Esophagus (tissue), 2 donors: ENCODE data around the gene P2RY8. TPM values are rescaled to one million over a fixed set of nuclear protein-coding genes. Genes with fewer than 3 reads are reported as not detected.
"Not testable (repeated sequence)": the region's sequence is repeated elsewhere in the genome, so short reads cannot be mapped to it uniquely, and the experiment has no call there.

Source experiments
- H3K27ac ChIP-seq, 2 donors: one replicate each; pipeline ENCODE4 v1.5.1; 2013; ENCODE audit warnings: low read depth in 2 of 2, mild to moderate bottlenecking in 2 of 2, inconsistent platforms in 1 of 2, low read length in 1 of 2, moderate library complexity in 1 of 2
- H3K27me3 ChIP-seq, 2 donors: one replicate each; pipeline ENCODE4 v1.6.1; 2013; ENCODE audit warnings: low read length in 2 of 2, control low read depth in 1 of 2, mild to moderate bottlenecking in 1 of 2; ENCODE audit not compliant: insufficient read depth in 2 of 2, control insufficient read depth in 1 of 2
- H3K36me3 ChIP-seq, 2 donors: one replicate each; pipeline ENCODE4 v1.6.1; 2013; ENCODE audit warnings: low read length in 1 of 2; ENCODE audit not compliant: control insufficient read depth in 2 of 2, insufficient read depth in 2 of 2
- H3K4me1 ChIP-seq, 2 donors: one replicate each; pipeline ENCODE4 v1.6.1; 2013; ENCODE audit warnings: low read length in 1 of 2; ENCODE audit not compliant: control insufficient read depth in 2 of 2, insufficient read depth in 2 of 2
- H3K4me3 ChIP-seq, 2 donors: one replicate each; pipeline ENCODE4 v1.5.1; 2013; ENCODE audit warnings: low read length in 2 of 2, mild to moderate bottlenecking in 2 of 2, low read depth in 1 of 2, moderate library complexity in 1 of 2
- H3K9me3 ChIP-seq, 2 donors: one replicate each; pipeline ENCODE4 v1.6.1; 2013; ENCODE audit warnings: mild to moderate bottlenecking in 2 of 2, low read depth in 1 of 2, low read length in 1 of 2, moderate library complexity in 1 of 2; ENCODE audit not compliant: control insufficient read depth in 2 of 2, insufficient read depth in 1 of 2
- WGBS, 2 donors: extraction: QIAGEN DNeasy Blood & Tissue Kit; methylation state at CpG; one replicate each; pipeline ENCODE4 v1.1.7; 2013; 5-methylcytosine and 5-hydroxymethylcytosine counted together
- polyA plus RNA-seq, 2 donors: library from polyadenylated mRNA; stranded (reverse); fragments of 200-250 nt; gene quantifications; one replicate each; pipeline ENCODE4 v1.2.3, GENCODE V29; 2013
- donor health status: healthy with polysubstance abuse.
- donor health status: Bipolar disorder and iron deficiency.

Gene P2RY8
- polyA plus RNA-seq, 2 donors = 0.24 TPM

DNA sequence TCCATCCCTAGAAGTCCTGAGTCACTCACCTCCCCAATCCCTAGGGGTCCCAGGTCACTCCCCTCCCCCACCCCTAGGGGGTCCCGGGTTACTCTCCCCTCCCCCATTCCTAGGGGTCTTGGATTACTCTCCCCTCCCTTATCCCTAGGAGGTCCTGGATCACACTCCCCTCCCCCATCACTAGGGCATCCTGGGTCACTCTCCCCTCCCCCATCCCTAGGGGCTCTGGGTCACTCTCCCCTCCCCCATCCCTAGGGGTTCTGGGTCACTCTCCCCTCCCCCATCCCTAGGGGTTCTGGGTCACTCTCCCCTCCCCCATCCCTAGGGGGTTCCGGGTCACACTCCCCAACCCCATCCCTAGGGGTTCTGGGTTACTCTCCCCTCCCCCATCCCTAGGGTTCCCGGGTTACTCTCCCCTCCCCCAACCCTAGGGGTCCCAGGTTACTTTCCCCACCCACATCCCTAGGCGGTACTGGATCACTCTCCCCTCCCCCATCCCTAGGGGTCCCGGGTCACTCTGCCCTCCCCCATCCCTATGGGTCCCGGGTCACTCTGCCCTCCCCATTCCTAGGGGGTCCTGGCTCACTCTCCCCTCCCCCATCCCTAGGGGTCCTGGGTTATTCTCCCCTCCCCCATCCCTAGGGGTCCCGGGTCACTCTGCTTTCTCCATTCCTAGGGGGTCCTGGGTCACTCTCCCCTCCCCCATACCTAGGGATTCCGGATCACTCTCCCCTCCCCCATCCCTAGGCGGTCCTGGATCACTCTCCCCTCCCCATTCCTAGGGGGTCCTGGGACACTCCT is 86.4 kb downstream of the P2RY8 start:
- Histone ChIP-seq H3K4me3 (no peak overlapping the region), H3K36me3 (no peaks in the 10 kb centered on the region), H3K27me3 (no peaks in the 10 kb centered on the region), H3K4me1 (peaks cover 0 to 3% of the 10 kb centered on the region in 2 donors), H3K9me3 (peaks cover 0 to 2% of the 10 kb centered on the region in 2 donors), H3K27ac (no peak overlapping the region)
- WGBS, 2 donors = 77 to 81% methylated on average over 9 of the region's 9 CpGs

DNA sequence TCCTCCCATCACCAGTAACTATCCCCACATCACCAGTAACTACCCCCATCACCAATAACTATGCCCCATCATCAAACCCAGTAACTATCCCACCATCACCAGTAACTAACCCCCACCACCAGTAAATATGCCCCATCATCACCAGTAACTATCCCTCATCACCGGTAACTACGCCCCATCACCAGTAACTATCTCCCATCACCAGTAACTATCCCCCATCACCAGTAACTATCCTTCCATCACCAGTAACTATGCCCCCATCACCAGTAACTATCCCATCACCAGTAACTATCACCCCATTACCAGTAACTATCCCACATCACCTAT is 87.2 kb downstream of the P2RY8 start:
- H3K36me3 ChIP-seq = no peaks in the 10 kb centered on the region
- peaks cover 0 to 3% of the 10 kb centered on the region in 2 donors for H3K4me1 ChIP-seq
- H3K9me3 ChIP-seq = peaks cover 0 to 2% of the 10 kb centered on the region in 2 donors
- H3K27me3 ChIP-seq = no peaks in the 10 kb centered on the region
- 98 to 100% methylated on average over 2 of the region's 2 CpGs for WGBS, 2 donors
- no peak overlapping the region for H3K27ac ChIP-seq
- no peak overlapping the region for H3K4me3 ChIP-seq

DNA sequence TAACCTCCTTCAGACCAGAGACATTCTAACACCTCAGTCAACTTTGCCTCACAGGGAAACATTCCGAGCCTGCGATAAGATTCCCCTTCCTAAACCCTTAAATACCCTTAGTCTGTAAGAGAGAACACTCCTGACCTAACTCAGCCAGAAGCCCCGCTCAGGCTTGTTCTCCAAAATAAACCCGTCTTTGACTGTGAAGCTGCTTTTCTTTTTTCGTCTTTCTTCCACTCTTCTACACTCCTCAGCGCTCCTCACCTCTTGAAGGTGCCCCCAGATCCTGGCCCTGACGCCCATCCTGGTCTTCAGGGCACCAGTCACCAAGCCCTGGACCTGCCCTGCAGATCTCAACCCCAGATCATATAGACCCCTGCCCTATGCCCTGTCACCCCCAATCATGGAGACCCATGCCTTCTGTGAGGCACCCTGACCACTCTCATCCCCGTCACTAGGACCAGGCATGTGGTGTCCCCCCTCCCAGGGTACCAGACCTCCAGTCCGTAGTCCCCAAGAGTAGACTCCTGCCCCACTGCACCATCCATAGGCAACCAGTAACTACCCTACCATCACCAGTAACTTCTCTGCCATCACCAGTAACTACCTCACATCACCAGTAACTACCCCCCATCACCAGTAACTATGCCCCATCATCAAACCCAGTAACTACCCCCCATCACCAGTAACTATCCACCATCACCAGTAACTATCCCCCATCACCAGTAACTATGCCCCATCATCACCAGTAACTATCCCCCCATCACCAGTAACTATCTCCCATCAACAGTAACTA is 87.8 kb downstream of the P2RY8 start:
- peaks cover 0 to 2% of the 10 kb centered on the region in 2 donors for H3K9me3 ChIP-seq
- H3K4me1 ChIP-seq = peaks cover 0 to 3% of the 10 kb centered on the region in 2 donors
- no peaks in the 10 kb centered on the region for H3K36me3 ChIP-seq
- H3K4me3 ChIP-seq = no peak overlapping the region
- no peaks in the 10 kb centered on the region for H3K27me3 ChIP-seq
- H3K27ac ChIP-seq = no peak overlapping the region
- 89 to 92% methylated on average over 9 of the region's 9 CpGs for WGBS, 2 donors

DNA sequence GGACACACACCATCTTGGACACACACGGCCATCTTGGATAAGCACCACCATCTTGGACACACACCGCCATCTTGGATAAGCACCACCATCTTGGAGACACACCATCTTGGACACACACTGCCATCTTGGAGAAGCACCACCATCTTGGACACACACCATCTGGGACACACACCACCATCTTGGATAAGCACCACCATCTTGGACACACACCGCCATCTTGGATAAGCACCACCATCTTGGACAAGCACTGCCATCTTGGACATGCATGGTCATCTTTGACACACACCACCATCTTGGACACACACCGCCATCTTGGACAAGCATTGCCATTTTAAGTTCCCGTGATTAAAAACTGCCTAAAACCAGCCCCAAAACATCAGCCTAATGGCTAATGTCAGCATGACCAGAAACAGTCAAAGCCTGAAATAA is 88.4 kb downstream of the P2RY8 start:
- 98 to 100% methylated on average over 5 of the region's 5 CpGs for WGBS, 2 donors
- not testable (repeated sequence) for H3K36me3 ChIP-seq, H3K27ac ChIP-seq, H3K27me3 ChIP-seq, H3K4me3 ChIP-seq, H3K9me3 ChIP-seq, H3K4me1 ChIP-seq

DNA sequence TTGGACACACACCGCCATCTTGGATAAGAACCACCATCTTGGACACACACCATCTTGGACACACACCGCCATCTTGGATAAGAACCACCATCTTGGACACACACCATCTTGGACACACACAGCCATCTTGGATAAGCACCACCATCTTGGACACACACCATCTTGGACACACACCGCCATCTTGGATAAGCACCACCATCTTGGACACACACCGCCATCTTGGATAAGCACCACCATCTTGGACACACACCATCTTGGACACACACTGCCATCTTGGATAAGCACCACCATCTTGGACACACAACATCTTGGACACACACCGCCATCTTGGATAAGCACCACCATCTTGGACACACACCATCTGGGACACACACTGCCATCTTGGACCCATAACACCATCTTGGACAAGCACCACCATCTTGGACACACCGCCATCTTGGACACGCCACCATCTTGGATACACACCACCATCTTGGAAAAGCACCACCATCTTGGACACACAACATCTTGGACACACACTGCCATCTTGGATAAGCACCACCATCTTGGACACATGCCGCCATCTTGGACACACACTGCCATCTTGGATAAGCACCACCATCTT is 88.9 kb downstream of the P2RY8 start:
- WGBS, 2 donors = 96 to 98% methylated on average over 8 of the region's 8 CpGs
- H3K36me3 ChIP-seq, H3K4me1 ChIP-seq, H3K9me3 ChIP-seq, H3K27ac ChIP-seq, H3K27me3 ChIP-seq, H3K4me3 ChIP-seq: not testable (repeated sequence)

DNA sequence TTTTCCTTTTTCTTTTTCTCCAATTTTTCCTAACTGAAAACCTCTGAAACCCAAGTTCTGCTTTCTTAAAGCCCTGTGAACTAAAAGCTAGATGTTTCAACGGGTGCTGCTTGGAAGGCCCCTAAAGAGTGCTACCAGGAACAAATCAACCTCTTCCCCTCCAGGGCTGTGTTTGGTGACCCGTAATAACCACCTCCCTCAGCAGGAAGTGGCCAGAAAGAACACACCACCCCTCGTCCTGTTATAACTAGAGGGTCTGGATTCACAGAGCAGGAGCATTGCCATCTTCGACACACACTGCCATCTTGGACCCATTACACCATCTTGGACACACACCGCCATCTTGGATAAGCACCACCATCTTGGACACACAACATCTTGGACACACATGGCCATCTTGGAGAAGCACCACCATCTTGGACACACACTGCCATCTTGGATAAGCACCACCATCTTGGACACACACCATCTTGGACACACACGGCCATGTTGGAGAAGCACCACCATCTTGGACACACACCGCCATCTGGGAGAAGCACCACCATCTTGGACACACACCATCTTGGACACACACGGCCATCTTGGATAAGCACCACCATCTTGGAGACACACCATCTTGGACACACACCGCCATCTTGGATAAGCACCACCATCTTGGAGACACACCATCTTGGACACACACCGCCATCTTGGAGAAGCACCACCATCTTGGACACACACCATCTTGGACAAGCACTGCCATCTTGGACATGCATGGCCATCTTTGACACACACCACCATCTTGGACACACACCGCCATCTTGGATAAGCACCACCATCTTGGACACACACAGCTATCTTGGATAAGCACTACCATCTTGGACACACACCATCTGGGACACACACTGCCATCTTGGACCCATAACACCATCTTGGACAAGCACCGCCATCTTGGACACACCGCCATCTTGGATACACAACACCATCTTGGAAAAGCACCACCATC is 89.7 kb downstream of the P2RY8 start:
- H3K4me1 ChIP-seq, H3K27me3 ChIP-seq, H3K4me3 ChIP-seq, H3K27ac ChIP-seq, H3K9me3 ChIP-seq, H3K36me3 ChIP-seq: not testable (repeated sequence)
- 94 to 95% methylated on average over 13 of the region's 13 CpGs for WGBS, 2 donors

DNA sequence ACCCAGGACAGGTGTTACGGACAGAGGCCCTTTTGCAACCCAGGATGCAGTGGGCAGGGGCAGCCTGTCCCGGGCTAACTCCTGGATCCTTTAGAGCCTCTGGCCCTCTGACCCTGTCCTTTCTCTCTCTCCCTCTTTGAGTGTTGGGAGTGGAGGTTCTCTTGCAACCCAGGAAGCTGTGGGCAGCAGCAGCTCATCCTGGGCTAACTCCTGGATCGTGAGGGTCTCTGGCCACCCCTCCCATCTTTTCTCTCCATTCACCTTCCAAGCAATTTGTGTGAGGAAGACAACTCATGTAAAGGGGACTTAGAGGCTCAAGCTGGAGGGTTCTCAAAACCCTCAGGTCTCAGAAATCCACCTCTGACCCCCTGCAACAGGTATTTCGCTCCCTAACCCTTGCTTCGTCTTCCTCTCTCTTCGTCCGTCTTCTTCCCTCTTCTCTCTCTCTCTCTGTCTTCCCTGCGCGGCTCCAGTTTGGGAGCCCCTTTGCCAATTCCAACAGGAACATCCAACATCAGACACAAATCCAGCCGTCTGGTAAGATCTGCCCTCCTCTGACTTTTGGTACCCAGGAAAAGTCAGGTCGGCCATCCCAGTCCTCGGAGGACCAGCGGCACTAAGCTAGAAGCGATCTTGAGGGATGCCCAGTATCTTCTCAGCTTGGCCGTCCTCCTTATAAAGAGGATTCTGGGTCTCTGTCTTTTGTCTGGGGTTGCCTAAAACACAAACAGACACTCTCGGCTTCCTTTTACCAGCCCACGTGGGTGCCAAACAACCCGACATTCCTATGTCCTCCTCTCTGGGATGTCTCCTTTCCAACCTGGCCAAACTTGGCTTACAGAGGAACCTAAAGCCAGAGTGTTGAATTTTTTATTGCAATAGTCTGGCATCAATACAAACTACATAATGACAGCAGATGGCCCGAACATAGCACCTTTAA is 92.2 kb downstream of the P2RY8 start:
- Histone ChIP-seq H3K4me3 (no peak overlapping the region), H3K9me3 (peaks cover 0 to 2% of the 10 kb centered on the region in 2 donors), H3K27ac (no peak overlapping the region), H3K4me1 (no peaks in the 10 kb centered on the region), H3K27me3 (no peaks in the 10 kb centered on the region), H3K36me3 (no peaks in the 10 kb centered on the region)
- WGBS, 2 donors = 97% methylated on average over 19 of the region's 19 CpGs

DNA sequence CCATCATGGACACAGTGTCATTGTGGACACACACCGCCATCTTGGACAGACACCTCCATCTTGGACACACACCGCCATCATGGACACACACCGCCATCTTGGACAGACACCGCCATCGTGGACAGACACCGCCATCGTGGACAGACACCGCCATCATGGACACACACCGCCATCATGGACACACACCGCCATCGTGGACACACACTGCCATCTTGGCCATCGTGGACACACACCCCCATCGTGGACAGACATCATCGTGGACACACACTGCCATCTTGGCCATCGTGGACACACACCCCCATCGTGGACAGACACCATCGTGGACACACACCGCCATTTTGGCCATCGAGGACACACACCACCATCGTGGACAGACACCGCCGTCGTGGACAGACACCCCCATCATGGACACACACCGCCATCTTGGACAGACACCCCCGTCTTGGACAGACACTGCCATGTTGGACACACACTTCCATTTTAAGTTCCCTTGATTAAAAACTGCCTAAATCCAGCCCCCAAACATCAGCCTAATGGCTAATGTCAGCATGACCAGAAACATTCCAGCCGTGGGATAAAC is 93.4 kb downstream of the P2RY8 start:
- H3K9me3 ChIP-seq = peaks cover 0 to 2% of the 10 kb centered on the region in 2 donors
- H3K36me3 ChIP-seq = peaks cover 0 to 5% of the 10 kb centered on the region in 2 donors
- no peaks in the 10 kb centered on the region for H3K27me3 ChIP-seq
- no peak overlapping the region for H3K4me3 ChIP-seq
- no peaks in the 10 kb centered on the region for H3K4me1 ChIP-seq
- 86 to 89% methylated on average over 26 of the region's 26 CpGs for WGBS, 2 donors
- H3K27ac ChIP-seq = no peak overlapping the region
